Spleen (tissue), 11 donors: ENCODE data around the gene SMCP. TPM values are rescaled to one million over a fixed set of nuclear protein-coding genes. Genes with fewer than 3 reads are reported as not detected.

ENCODE experiments used
- DNase-seq: peaks from one replicate; pipeline ENCODE4 v3.0.0-alpha.2; 2020
- H3K27ac ChIP-seq, 8 donors: fragments of 200-600 bp; sonication (generic) in 7 of 8; 1 replicate in 4 of 8; 2 replicates in 4 of 8; pipeline versions ENCODE4 v1.5.0 to v1.8.0; 2016 to 2021; ENCODE audit warnings: inconsistent platforms in 4 of 8, mild to moderate bottlenecking in 4 of 8, moderate library complexity in 1 of 8
- H3K27me3 ChIP-seq, 7 donors: fragments of 200-600 bp; sonication (generic) in 6 of 7; replicated peaks in 1 of 7; 1 replicate in 4 of 7; 2 replicates in 3 of 7; pipeline versions ENCODE4 v1.5.0 to v1.8.0; 2016 to 2021; ENCODE audit warnings: inconsistent platforms in 3 of 7, mild to moderate bottlenecking in 1 of 7
- H3K36me3 ChIP-seq, 6 donors: fragments of 200-600 bp; sonication (generic) in 5 of 6; 1 replicate in 4 of 6; 2 replicates in 2 of 6; pipeline versions ENCODE4 v1.5.0 to v1.8.0; 2016 to 2021; ENCODE audit warnings: inconsistent platforms in 2 of 6
- H3K4me1 ChIP-seq, 6 donors: fragments of 200-600 bp; sonication (generic) in 5 of 6; 1 replicate in 3 of 6; 2 replicates in 3 of 6; pipeline versions ENCODE4 v1.5.0 to v1.8.0; 2016 to 2021; ENCODE audit warnings: inconsistent platforms in 3 of 6
- H3K4me3 ChIP-seq, 8 donors: fragments of 200-600 bp; sonication (generic) in 7 of 8; 1 replicate in 4 of 8; 2 replicates in 4 of 8; pipeline versions ENCODE4 v1.5.0 to v1.8.0; 2016 to 2021; ENCODE audit warnings: inconsistent platforms in 4 of 8, mild to moderate bottlenecking in 4 of 8, moderate library complexity in 2 of 8
- H3K9me3 ChIP-seq, 8 donors: fragments of 200-600 bp; sonication (generic) in 7 of 8; 1 replicate in 4 of 8; 2 replicates in 4 of 8; pipeline versions ENCODE4 v1.5.0 to v1.8.0; 2016 to 2021; ENCODE audit warnings: inconsistent platforms in 4 of 8
- CTCF ChIP-seq, 11 experiments: fragments of 200-600 bp in 7 of 11; fragments of 450-650 bp in 4 of 11; sonication (generic) in 4 of 11; IDR thresholded peaks in 8 of 11; conservative IDR thresholded peaks in 3 of 11; 1 replicate in 7 of 11; 2 replicates in 4 of 11; pipeline versions ENCODE4 v1.4.0 to v1.8.0; 2016 to 2021; ENCODE audit warnings: antibody characterized with exemption in 11 of 11, inconsistent platforms in 4 of 11, mild to moderate bottlenecking in 1 of 11
- POLR2A ChIP-seq, 3 donors: fragments of 450-650 bp; IDR thresholded peaks; one replicate each; pipeline ENCODE4 v1.5.1; 2017; ENCODE audit warnings: antibody characterized with exemption in 3 of 3, mild to moderate bottlenecking in 1 of 3
- POLR2AphosphoS5 ChIP-seq, 3 donors: sonication (generic); formaldehyde crosslinking; IDR thresholded peaks; one replicate each; pipeline ENCODE4 v1.5.1; 2017; ENCODE audit warnings: antibody characterized with exemption in 3 of 3
- WGBS, 5 donors: extraction: QIAGEN DNeasy Blood & Tissue Kit in 3 of 5; methylation state at CpG; one replicate each; pipeline versions ENCODE4 v1.1.5 to v1.1.7; 2013 to 2018; 5-methylcytosine and 5-hydroxymethylcytosine counted together
- intact Hi-C: fragments of 100-400 bp; cut with DNase I; formaldehyde crosslinking; loops from one replicate; pipeline ENCODE4 v1.15.0; 2023; ENCODE audit warnings: low total_unique reads
- polyA plus RNA-seq, 3 donors: library from polyadenylated mRNA; stranded (reverse); fragments of 200-250 nt; gene quantifications; one replicate each; pipeline ENCODE4 v1.2.1, GENCODE V29; 2013
- total RNA-seq, 7 donors: library from RNA; depleted of rRNA in 3 of 7; stranded (reverse); fragments of >200 nt in 3 of 7; fragmentation: NEBNext Ultra II Directional in 4 of 7; extraction: Animal tissue kit (Norgen Biotek cat#: 25700) in 4 of 7; gene quantifications; one replicate each; pipeline versions ENCODE4 v1.1.0 to v1.2.1, GENCODE V29; 2016 to 2021
- donor health status: healthy with polysubstance abuse.
- donor health status: DM: no; HTN: no; CAD: no; lungs with moderate emphysema.
- donor health status: DM: no; HTN: no; CAD: no.
- donor health status: Bipolar disorder and iron deficiency.
- donor health status: healthy.
- donor health status: DM: no; HTN: no; CAD: no.
- donor health status: DM: yes; HTN: yes; CAD: no.

SMCP gene
- total and polyA plus RNA-seq, 10 donors, result not detected

- Histone ChIP-seq H3K27me3 (no peaks in the 10 kb centered on the region), H3K4me3 (no peak overlapping the region), H3K27ac (no peak overlapping the region), H3K4me1 (no peaks in the 10 kb centered on the region), H3K9me3 (no peaks in the 10 kb centered on the region), H3K36me3 (no peaks in the 10 kb centered on the region)
- WGBS, 5 donors, result 56 to 76% (median 68%) methylated on average over 4 of the region's 4 CpGs
- no peak for DNase-seq
- intact Hi-C loops, result no loop called here
- TF ChIP-seq POLR2AphosphoS5 (IDR thresholded peaks at IDR 0.05) (no peak), CTCF (IDR thresholded peaks at IDR 0.05 in 8 of 11, conservative IDR thresholded peaks at IDR 0.05 in 3 of 11) (no peak), POLR2A (IDR thresholded peaks at IDR 0.05) (no peak)
Observed at GRCh38 chr1:152880316-152880715, 2.2 kb downstream of the SMCP start.

GRCh38 chr1:152880907-152881306 is 2.8 kb downstream of the SMCP start:
- intact Hi-C loops, result no loop called here
- Histone ChIP-seq H3K27me3 (no peaks in the 10 kb centered on the region), H3K4me1 (no peaks in the 10 kb centered on the region), H3K36me3 (no peaks in the 10 kb centered on the region), H3K4me3 (no peak overlapping the region), H3K9me3 (no peaks in the 10 kb centered on the region), H3K27ac (no peak overlapping the region)
- DNase-seq, result no peak
- 64 to 82% (median 72%) methylated on average over 5 of the region's 5 CpGs for WGBS, 5 donors
- TF ChIP-seq POLR2A (IDR thresholded peaks at IDR 0.05), result no peak
- TF ChIP-seq CTCF (IDR thresholded peaks at IDR 0.05 in 8 of 11, conservative IDR thresholded peaks at IDR 0.05 in 3 of 11), result no peak
- no peak for TF ChIP-seq POLR2AphosphoS5 (IDR thresholded peaks at IDR 0.05)

DNA sequence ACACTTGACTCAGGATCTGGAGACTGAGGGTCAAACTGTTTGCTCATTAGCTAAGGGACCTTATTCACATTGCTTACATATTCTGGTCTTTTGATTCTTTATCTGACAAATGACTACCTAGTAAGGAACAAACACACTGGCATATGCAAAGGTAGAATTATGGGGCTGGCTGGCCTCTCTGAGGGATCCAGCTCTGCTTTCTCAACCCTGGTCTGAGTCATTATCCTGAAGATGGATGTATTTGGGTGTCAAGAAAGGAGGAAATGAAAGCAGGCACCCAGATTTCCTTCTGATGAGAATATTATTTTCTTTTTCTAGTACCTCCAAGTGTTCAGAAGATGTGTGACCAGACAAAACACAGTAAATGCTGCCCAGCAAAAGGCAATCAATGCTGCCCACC is 6.0 kb downstream of the SMCP start:
- Histone ChIP-seq H3K27me3 (no peaks in the 10 kb centered on the region), H3K27ac (no peak overlapping the region), H3K9me3 (no peaks in the 10 kb centered on the region), H3K36me3 (no peaks in the 10 kb centered on the region), H3K4me1 (no peaks in the 10 kb centered on the region), H3K4me3 (no peak overlapping the region)
- no peak for DNase-seq
- intact Hi-C loops, result no loop called here
- TF ChIP-seq CTCF (IDR thresholded peaks at IDR 0.05 in 8 of 11, conservative IDR thresholded peaks at IDR 0.05 in 3 of 11) (no peak), POLR2A (IDR thresholded peaks at IDR 0.05) (no peak), POLR2AphosphoS5 (IDR thresholded peaks at IDR 0.05) (no peak)

GRCh38 chr1:152884506-152884905 is 6.4 kb downstream of the SMCP start:
- intact Hi-C loops, result no loop called here
- Histone ChIP-seq H3K4me1 (no peaks in the 10 kb centered on the region), H3K27me3 (no peaks in the 10 kb centered on the region), H3K36me3 (no peaks in the 10 kb centered on the region), H3K4me3 (no peak overlapping the region), H3K9me3 (no peaks in the 10 kb centered on the region), H3K27ac (no peak overlapping the region)
- no peak for DNase-seq
- TF ChIP-seq POLR2A (IDR thresholded peaks at IDR 0.05) (no peak), CTCF (IDR thresholded peaks at IDR 0.05 in 8 of 11, conservative IDR thresholded peaks at IDR 0.05 in 3 of 11) (no peak), POLR2AphosphoS5 (IDR thresholded peaks at IDR 0.05) (no peak)
- 96 to 100% (median 100%) methylated on average over 1 of the region's 1 CpG for WGBS, 5 donors
